Activated CD4-positive, alpha-beta T cell treated with anti-CD3 and anti-CD28 coated beads for 4 hours (primary cell): ENCODE data around the gene EXOG.

ENCODE experiments used
- DNase-seq, 2 donors: peaks; one replicate each; pipeline ENCODE4 v3.0.0-alpha.2; 2020

EXOG gene

GRCh38 chr3:38496131-38496910 lies at the start of gene EXOG:
Gene EXOG, plus strand, starts transcription at chr3:38496340. Its CDS starts 28 bp downstream, at chr3:38496368.
- peak; percentile 94 to 97 for DNase-seq

GRCh38 chr3:38446812-38447211 lies 49.3 kb upstream of the EXOG start:
- no peak for DNase-seq

GRCh38 chr3:38450853-38451252 lies 45.3 kb upstream of the EXOG start:
- no peak for DNase-seq

- peak; percentile 74 to 77 for DNase-seq
Observed at GRCh38 chr3:38453075-38453912, 42.8 kb upstream of the EXOG start, which contains the start of gene ACVR2B. Gene ACVR2B, plus strand, starts transcription at chr3:38453890. Its CDS starts 433 bp downstream, at chr3:38454323.

- no peak for DNase-seq
Observed at GRCh38 chr3:38453913-38454177, 42.3 kb upstream of the EXOG start.

- peak; percentile 13 to 14 for DNase-seq
Observed at GRCh38 chr3:38454178-38454883, 41.8 kb upstream of the EXOG start.

- DNase-seq, result peak; percentile 27 to 28
Observed at GRCh38 chr3:38454884-38455638, 41.1 kb upstream of the EXOG start.

- no peak for DNase-seq
Observed at GRCh38 chr3:38455639-38456430, 40.3 kb upstream of the EXOG start.

- DNase-seq, result no peak
Observed at GRCh38 chr3:38457111-38458003, 38.8 kb upstream of the EXOG start.

GRCh38 chr3:38458796-38459498 lies 37.2 kb upstream of the EXOG start:
- DNase-seq, result no peak

- no peak for DNase-seq
Observed at GRCh38 chr3:38459499-38460048, 36.6 kb upstream of the EXOG start.

- DNase-seq, result no peak
Observed at GRCh38 chr3:38460377-38461270, 35.5 kb upstream of the EXOG start.

GRCh38 chr3:38465588-38466154 lies 30.5 kb upstream of the EXOG start:
- no peak for DNase-seq

GRCh38 chr3:38468765-38469164 lies 27.4 kb upstream of the EXOG start:
- no peak for DNase-seq

- DNase-seq, result no peak
Observed at GRCh38 chr3:38469852-38470251, 26.3 kb upstream of the EXOG start.

- DNase-seq, result no peak
Observed at GRCh38 chr3:38471260-38471857, 24.8 kb upstream of the EXOG start.

- DNase-seq, result no peak
Observed at GRCh38 chr3:38472342-38472741, 23.8 kb upstream of the EXOG start.

- no peak for DNase-seq
Observed at GRCh38 chr3:38473229-38473628, 22.9 kb upstream of the EXOG start.
